ENCODE measurements around the gene R3HDML. TPM values are rescaled to one million over a fixed set of nuclear protein-coding genes. Genes with fewer than 3 reads are reported as not detected.

R3HDML gene
- total and polyA plus RNA-seq, 2 of the 13 experiments (the other 11 are each of a cell fraction or from before 2014, with no cell fraction given) = not detected

DNA sequence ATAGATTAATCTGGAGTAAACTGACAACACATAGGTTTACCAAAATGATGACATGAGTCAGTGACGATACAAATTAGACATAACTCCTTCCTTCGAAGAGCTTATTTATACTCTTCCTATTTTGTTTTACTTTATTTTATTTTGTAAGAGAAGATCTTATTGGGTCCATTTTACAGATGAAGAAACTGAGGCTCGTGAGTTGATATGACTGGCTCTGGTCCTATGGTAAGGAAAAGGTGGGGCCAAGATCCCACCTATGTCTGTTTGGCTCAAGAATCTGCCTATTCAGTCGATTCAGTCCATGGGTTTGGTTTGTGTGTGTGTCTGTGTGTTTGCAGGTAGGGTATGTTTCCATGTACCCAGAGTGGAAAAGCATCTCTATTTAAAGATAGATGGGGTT is 8.4 kb upstream of the R3HDML start:
- BruUV-seq (replicated peaks) = no TSS peak
- H3K36me3 ChIP-seq (replicated peaks in 1 of 2; ENCODE audit: control insufficient read depth in 1 of 2, insufficient read depth in 2 of 2, low read length in 2 of 2) = no peaks in the 10 kb centered on the region

More for the DNA sequence above, 8.4 kb upstream of the R3HDML start:
- Histone ChIP-seq H3K4me3 (replicated peaks in 1 of 3; ENCODE audit: insufficient read depth in 1 of 3, low read depth in 2 of 3, low read length in 3 of 3) (no peak overlapping the region), H3K27me3 (ENCODE audit: control insufficient read depth in 1 of 2, insufficient read depth in 2 of 2, low read length in 2 of 2) (peaks cover 0 to 7% of the 10 kb centered on the region in 2 experiments; a peak in 3 of 5 replicates), H2AFZ (ENCODE audit: low read length) (no peak overlapping the region), H3K4me1 (ENCODE audit: insufficient read depth, low read length) (peaks cover 39% of the 10 kb centered on the region), H3K27ac (ENCODE audit: extremely low read length, insufficient read depth, low read length) (no peak overlapping the region), H3K79me2 (ENCODE audit: insufficient read depth, low read length) (no peaks in the 10 kb centered on the region), H3K9me3 (ENCODE audit: low read length) (no peaks in the 10 kb centered on the region), H3K9ac (ENCODE audit: insufficient read depth, low read depth, low read length) (no peak overlapping the region), H3K4me2 (ENCODE audit: low read depth, low read length) (no peak overlapping the region), H4K20me1 (ENCODE audit: insufficient read depth, low read length) (no peaks in the 10 kb centered on the region)
- FAIRE-seq = no peak
- CTCF ChIA-PET (ENCODE audit: low intra/inter-chr PET ratio, low total read pairs) = interaction anchor here (1.7 kb wide), 1 partner anchor 112 kb away, joined by 3 read pairs; no protein-coding TSS in a partner anchor
- WGBS (ENCODE audit: low lambda C conversion rate) = 34% methylated on average over 4 of the region's 4 CpGs
- no peak for ATAC-seq
- DNase-seq (ENCODE audit: low spot score) = no peak
- in situ Hi-C loops (cut with HindIII; ENCODE audit: extremely low pct_ligation_motif_present, low pct_unique_long_range_greater_than_20kb) (no loop called here), intact Hi-C loops (cut with micrococcal nuclease; ENCODE audit: unreplicated experiment) (no loop called here)
- POLR2A ChIA-PET = no interaction called here
- TF ChIP-seq KDM1A (CRISPR knock-in tag; IDR thresholded peaks at IDR 0.05) (peak; percentile 23; the same call in 1 of the 2 replicates), ZMYM3 (CRISPR knock-in tag; IDR thresholded peaks at IDR 0.05) (peak; percentile 70), ZNF629 (CRISPR knock-in tag; conservative IDR thresholded peaks at IDR 0.05) (peak; percentile 94), MEIS1 (CRISPR knock-in tag; IDR thresholded peaks at IDR 0.05; ENCODE audit: borderline replicate concordance) (no peak), HOXA7 (CRISPR knock-in tag; IDR thresholded peaks at IDR 0.05) (no peak), ETV6 (CRISPR knock-in tag; conservative IDR thresholded peaks at IDR 0.05) (no peak), CHD4 (IDR thresholded peaks at IDR 0.05; ENCODE audit: borderline replicate concordance, low read length) (peak; percentile 68; the same call in 1 of the 2 replicates), ZSCAN30 (CRISPR knock-in tag; IDR thresholded peaks at IDR 0.05) (no peak)
- TF ChIP-seq, protein P1, sequence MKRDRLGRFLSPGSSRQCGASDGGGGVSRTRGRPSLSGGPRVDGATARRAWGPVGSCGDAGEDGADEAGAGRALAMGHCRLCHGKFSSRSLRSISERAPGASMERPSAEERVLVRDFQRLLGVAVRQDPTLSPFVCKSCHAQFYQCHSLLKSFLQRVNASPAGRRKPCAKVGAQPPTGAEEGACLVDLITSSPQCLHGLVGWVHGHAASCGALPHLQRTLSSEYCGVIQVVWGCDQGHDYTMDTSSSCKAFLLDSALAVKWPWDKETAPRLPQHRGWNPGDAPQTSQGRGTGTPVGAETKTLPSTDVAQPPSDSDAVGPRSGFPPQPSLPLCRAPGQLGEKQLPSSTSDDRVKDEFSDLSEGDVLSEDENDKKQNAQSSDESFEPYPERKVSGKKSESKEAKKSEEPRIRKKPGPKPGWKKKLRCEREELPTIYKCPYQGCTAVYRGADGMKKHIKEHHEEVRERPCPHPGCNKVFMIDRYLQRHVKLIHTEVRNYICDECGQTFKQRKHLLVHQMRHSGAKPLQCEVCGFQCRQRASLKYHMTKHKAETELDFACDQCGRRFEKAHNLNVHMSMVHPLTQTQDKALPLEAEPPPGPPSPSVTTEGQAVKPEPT (CRISPR knock-in tag; IDR thresholded peaks at IDR 0.05; ENCODE audit: low read depth) = no peak
- TF ChIP-seq, protein P2, sequence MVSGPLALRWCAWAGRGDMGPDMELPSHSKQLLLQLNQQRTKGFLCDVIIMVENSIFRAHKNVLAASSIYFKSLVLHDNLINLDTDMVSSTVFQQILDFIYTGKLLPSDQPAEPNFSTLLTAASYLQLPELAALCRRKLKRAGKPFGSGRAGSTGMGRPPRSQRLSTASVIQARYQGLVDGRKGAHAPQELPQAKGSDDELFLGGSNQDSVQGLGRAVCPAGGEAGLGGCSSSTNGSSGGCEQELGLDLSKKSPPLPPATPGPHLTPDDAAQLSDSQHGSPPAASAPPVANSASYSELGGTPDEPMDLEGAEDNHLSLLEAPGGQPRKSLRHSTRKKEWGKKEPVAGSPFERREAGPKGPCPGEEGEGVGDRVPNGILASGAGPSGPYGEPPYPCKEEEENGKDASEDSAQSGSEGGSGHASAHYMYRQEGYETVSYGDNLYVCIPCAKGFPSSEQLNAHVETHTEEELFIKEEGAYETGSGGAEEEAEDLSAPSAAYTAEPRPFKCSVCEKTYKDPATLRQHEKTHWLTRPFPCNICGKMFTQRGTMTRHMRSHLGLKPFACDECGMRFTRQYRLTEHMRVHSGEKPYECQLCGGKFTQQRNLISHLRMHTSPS (CRISPR knock-in tag; IDR thresholded peaks at IDR 0.05; ENCODE audit: low read depth) = no peak
- TF ChIP-seq, protein P3, sequence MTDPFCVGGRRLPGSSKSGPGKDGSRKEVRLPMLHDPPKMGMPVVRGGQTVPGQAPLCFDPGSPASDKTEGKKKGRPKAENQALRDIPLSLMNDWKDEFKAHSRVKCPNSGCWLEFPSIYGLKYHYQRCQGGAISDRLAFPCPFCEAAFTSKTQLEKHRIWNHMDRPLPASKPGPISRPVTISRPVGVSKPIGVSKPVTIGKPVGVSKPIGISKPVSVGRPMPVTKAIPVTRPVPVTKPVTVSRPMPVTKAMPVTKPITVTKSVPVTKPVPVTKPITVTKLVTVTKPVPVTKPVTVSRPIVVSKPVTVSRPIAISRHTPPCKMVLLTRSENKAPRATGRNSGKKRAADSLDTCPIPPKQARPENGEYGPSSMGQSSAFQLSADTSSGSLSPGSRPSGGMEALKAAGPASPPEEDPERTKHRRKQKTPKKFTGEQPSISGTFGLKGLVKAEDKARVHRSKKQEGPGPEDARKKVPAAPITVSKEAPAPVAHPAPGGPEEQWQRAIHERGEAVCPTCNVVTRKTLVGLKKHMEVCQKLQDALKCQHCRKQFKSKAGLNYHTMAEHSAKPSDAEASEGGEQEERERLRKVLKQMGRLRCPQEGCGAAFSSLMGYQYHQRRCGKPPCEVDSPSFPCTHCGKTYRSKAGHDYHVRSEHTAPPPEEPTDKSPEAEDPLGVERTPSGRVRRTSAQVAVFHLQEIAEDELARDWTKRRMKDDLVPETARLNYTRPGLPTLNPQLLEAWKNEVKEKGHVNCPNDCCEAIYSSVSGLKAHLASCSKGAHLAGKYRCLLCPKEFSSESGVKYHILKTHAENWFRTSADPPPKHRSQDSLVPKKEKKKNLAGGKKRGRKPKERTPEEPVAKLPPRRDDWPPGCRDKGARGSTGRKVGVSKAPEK (CRISPR knock-in tag; IDR thresholded peaks at IDR 0.05; ENCODE audit: borderline replicate concordance) = no peak
- TF ChIP-seq, protein P4, sequence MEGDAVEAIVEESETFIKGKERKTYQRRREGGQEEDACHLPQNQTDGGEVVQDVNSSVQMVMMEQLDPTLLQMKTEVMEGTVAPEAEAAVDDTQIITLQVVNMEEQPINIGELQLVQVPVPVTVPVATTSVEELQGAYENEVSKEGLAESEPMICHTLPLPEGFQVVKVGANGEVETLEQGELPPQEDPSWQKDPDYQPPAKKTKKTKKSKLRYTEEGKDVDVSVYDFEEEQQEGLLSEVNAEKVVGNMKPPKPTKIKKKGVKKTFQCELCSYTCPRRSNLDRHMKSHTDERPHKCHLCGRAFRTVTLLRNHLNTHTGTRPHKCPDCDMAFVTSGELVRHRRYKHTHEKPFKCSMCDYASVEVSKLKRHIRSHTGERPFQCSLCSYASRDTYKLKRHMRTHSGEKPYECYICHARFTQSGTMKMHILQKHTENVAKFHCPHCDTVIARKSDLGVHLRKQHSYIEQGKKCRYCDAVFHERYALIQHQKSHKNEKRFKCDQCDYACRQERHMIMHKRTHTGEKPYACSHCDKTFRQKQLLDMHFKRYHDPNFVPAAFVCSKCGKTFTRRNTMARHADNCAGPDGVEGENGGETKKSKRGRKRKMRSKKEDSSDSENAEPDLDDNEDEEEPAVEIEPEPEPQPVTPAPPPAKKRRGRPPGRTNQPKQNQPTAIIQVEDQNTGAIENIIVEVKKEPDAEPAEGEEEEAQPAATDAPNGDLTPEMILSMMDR (CRISPR knock-in tag; IDR thresholded peaks at IDR 0.05) = no peak

Data from HepG2 (cell line).